Activated T-cell treated with anti-CD3 and anti-CD28 coated beads, Interleukin-2, amount 50 U/mL, for 48 hours (primary cell): ENCODE data around the gene EML6.

Source experiments
- DNase-seq, 2 experiments: peaks; one replicate each; pipeline ENCODE4 v3.0.0-alpha.2; 2020

Gene EML6

DNA sequence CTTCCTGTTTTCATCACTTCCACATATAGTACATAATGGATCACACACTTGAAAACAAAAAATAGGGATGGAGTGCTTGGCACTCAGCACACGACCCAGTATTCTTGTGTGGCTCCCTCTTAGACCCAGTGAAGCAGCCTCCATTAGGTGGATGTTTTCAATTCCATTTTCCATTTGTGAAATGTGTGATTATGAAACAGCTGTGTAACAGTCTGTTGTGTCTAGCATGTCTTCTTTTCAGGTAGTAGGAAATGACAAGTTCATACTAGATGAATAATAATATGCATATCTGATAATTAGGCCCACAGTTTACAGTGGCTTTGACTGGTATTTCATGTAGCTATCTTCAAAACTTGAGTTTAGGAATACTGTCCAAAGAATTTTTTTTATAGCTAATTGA is 35.5 kb downstream of the EML6 start:
- no peak for DNase-seq

DNA sequence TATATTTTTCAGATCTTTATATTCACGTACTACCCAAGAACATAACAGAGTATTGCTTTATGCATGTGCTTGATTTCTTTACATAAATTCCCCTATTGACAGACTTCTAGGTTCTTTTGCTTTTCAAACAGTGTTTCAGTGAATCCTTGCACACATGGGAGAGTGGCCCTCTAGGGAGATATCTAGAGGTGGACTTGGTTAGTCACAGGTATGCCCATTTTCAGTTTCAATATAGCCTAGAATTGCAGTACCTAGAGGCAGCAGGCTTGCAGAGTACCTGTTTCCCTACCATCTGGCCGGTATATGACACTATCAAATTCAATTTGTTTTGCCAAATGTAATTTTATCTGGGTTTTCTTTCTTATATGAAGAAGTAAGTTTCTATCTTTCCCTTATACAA is 36.8 kb downstream of the EML6 start:
- no peak for DNase-seq

DNA sequence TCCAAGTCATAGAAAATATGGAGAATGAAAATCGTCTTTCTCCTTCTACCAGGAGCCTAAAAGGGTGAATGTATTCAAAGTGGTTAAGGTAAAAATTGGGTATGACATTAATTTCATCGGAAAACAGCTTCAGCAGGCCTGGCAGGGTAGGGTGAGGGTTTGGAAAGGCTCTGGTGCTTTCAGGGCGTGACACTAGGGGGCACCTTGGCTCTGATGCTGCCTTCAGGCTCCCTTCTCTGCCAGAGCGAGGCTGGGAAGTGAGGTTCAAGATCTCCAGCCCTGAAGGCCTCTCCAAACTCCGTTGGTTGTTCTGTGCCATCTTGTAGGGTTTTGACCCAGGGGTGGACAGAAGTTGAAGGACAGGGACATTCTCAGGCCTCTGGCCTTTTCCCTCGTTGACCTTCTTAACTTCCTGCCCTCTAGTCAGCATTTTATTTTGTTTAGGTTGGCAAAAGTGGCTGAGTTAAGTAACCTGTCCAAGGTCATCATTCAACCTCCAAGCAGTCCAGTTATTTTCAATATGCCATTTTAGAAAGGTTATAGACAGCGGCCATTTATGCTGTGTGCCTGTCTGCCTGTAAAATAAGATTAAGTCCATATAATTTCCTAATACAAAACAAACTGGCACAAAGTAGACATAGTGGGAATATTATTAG is 40.3 kb downstream of the EML6 start:
- DNase-seq: peak; percentile 23 to 35

GRCh38 chr2:54767921-54768320 is 44.5 kb downstream of the EML6 start:
- DNase-seq: no peak

DNA sequence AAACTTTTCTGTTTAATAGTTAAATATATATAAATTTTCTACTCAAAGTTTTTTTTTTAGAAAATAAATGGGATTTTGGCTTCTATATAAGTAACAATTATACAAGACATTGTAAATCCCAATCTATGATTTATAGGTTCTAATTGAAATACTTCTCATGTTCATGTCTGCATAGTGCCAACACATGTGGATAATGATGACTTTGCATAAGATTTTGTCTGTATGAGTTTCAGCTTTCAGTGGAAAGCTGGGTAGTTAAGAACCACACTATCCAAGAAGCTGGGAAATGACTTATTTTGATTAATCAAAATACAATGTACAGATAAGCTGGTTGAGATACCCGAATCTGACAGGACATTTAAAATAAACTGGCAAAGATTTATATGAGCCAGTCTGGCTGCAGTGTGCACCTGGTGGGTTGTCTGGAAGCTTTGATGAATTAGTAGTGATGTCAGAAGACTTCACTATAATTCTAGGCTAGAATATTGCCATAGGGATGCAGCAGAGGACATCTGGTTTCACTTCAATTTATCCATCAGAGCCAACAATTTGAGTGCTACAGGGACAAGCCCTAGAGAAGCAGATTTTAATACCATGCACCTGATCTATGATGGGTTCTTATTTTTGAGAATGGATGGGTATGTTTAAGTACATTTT is 45.4 kb downstream of the EML6 start:
- DNase-seq: no peak

DNA sequence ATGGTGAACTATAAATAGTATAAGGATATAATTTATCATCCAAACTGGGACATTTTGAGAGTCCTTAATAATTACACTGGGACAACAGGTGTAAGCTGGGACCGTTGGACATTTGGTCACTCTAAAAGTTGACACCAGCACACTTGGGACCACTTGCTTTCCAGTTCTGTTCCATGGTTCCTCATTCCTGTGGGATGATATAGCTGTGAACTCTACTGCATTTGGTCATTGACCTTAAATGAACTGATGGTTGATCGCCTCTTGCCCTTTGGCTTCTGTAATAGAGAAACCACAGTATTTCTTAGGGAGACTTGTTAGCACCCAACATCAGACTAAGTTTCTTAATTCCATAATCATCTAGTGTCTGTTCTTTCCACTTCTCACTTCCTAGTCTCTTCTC is 46.7 kb downstream of the EML6 start:
- DNase-seq: no peak

GRCh38 chr2:54770676-54771075 is 47.2 kb downstream of the EML6 start:
- DNase-seq: no peak

DNA sequence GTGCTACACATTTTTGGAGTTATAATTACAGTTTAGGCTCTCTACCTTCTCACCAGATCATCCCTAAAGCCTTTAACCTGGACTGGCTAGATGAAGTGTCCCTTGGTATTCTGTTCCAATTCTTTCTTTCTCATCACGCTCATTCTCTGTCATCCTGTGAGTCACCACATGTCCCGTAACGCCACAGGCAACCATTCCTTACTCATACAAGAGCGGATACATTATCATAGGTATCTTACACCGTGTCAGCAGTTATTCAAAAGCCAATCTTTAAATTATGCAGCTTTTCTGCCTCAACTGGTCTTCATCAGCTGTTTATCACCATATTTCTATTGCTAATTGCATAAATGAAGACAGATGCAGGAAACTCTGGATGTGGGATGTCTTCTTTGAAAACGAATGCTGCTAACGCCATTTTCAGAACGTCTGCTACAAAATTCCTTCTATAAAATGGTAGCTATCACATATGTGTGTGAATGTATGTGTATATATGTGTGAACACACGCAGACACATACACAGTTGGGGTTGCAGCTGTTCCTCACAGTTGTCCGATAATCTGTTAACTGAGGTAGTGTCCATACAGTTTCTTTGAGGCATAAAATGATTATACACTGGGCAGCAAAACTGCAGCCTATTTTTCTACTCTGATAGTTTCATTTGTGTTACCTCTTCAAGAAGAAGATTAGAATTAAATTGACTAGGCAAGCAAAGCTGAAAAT is 47.9 kb downstream of the EML6 start:
- no peak for DNase-seq

DNA sequence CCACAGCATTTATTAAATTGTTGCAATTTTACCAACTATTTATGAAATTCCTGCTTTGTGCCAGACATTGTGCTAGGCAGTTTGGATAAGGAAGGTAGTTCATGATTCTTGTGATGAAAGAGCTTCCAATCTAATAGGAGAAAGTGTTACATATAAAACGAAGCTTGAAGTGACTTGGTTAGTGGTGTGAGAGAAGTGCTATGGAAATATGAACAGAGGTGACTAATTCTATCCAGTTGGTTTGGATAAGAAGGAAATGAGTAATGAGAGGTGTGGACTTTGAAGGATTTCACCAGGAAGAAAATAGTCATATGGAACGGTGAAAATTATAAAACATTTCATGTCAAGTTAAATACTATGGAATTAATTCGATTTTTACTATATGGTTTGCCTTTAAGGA is 48.6 kb downstream of the EML6 start:
- DNase-seq: no peak

DNA sequence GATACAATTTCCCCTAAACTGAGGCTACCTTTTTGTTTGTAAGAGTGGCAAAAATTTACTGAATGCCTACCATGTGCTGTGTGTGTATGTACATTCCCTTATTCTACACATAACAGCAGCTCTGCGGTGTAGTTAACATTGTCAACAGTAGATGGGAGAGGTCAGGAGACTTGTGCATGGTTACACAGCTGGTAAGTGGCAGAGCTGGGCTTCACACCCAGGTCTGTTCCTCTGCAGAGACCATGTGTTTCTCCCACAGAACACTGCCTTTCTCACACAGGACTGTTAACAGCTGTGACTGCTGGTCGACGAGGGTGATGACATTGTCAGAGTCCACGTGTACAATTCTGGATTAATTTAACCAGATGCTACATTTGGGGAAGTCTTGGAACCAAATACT is 49.1 kb downstream of the EML6 start:
- no peak for DNase-seq

DNA sequence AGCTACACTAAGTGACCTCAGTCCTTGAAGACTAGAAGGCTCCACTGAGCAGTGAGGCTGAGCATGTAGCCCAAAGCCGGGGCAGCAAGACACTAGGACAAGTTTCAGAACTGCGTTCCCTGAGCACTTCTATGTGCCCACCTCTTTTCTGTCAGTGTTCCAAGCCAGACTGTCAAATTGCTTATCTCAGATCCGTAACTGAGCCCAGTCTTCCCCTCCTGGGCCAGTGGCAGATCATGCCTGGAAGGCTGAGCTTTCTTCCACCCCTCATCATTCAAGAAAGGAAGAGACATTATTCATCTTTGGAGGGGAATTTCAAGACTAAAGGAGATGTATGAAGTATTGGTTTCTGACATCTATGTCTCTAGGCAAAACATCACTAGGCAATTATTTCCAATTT is 49.8 kb downstream of the EML6 start:
- no peak for DNase-seq

- no peak for DNase-seq
Measured at GRCh38 chr2:54773838-54774237, 50.4 kb downstream of the EML6 start.

GRCh38 chr2:54775710-54776109 is 52.2 kb downstream of the EML6 start:
- no peak for DNase-seq

- no peak for DNase-seq
Measured at GRCh38 chr2:54776494-54776893, 53.0 kb downstream of the EML6 start.

DNA sequence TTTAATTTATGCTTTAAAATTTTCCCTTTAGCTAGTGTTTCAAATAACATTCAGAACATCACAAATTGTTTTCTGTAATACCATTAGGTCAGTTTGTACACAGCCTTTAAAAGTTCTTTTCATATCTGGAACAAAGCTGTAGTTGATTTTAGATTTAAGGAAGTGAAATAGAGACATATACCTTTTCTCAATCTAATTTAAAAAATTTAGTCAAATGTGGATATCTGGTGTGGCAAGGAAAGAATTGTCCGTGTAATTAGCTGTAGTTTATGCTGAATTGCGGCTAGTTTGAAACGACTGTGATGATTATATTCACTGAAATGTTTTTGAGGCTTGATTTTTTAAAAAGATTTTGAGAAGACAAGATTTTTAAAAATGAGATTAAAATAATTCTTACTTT is 59.9 kb downstream of the EML6 start:
- no peak for DNase-seq

DNA sequence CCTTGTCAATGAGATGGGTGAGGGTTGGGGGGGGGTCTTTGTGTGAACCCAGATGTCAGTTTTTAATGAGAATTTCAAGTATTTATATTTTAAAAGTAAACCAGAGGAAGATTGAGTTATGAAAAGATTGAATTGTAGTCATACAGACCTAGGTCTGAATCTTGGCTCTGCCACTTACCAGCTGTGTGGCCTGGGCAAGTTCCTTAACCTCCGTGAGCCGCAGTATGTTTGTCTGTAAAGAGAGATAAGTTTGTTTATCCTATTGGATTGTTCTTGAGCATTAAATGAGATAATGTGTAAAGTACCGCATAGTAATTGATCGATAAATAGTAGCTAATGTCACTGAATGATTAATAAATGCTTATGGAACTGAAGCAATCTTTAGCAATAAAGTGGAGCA is 63.8 kb downstream of the EML6 start:
- no peak for DNase-seq

DNA sequence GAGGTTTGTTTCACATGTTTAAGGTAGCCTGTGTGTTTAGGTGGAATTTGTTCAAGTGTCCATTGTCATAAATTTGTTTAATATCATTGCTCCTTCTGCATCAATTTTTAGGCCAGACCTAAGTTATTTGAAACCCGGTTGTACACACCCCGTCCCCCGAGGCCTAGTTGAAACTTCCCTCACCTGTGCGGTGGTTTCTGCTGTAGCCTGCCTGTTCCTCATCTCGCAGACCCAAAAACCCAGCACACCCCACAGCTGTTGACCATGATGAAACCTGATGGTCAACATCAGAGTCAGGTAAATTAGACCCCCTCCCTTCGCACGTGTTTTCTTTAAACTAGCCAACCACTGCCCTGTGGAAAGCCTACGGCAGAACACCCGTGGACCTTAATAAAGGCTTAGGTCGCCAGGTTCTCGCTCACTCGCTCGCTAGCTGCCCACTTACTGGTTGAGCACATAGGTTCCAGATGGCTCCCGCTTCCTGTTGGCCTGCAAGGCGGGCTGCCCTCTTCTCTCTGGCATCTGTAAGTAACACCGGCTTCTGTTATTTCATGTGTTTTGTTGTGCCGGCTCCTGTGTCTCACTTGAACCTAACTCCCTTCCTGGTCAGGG is 64.4 kb downstream of the EML6 start:
- DNase-seq: no peak

DNA sequence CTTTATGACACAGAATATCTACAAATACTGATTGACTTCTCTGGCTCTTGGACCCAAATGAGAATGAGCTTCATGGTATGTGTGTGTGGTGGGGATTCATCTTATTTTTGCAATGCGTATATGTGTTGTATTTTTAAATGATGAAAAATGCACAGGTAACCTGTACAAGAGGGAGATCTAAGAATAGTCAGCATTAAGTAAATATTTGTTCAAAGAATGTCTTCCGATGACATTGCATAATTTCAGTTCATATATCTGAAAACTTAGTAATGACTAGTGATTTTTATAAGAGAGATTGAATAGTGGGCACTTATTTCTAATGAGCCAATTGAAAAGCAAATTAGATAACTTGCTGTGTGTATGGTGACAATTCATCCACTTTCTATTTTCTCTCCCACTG is 66.4 kb downstream of the EML6 start:
- no peak for DNase-seq

DNA sequence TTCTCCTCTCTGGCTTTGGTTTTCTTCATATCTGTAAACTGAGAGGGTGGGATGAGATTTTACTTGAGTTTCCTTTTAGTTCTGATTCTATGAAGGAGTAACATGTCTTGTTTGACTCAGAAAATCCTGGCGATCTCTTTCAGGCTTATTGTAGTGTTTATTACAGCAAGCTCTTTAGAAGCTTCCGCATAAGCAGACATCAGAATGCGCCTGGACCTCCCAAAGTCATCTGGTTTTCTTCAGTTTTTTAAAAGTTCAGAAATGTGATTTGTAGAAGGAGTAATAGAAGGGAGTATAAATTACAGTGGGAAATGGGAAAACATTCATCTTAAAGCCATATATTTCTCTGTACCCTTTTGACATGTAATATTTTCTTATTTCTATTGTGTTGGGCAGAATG is 68.4 kb downstream of the EML6 start:
- no peak for DNase-seq

- no peak for DNase-seq
Measured at GRCh38 chr2:54797307-54797706, 73.8 kb downstream of the EML6 start.

DNA sequence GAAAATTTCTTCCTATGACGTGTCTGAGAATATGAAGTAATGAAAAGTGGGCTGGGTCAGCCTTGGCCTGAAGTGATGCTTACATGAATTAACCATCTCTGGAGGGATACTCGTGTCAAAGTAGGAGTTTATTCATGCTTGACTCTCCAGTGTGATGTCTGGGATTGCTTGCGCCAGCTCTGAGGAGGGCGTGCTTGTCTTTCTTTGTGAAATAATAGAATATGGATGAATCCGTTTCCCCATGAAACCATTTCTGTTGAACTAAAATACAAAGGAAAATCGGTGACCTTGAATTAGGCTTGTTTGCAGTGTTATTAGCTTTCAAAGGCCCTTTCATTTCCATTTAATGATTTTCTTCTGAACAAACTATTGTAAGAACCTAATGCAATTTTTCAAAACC is 77.9 kb downstream of the EML6 start:
- no peak for DNase-seq

DNA sequence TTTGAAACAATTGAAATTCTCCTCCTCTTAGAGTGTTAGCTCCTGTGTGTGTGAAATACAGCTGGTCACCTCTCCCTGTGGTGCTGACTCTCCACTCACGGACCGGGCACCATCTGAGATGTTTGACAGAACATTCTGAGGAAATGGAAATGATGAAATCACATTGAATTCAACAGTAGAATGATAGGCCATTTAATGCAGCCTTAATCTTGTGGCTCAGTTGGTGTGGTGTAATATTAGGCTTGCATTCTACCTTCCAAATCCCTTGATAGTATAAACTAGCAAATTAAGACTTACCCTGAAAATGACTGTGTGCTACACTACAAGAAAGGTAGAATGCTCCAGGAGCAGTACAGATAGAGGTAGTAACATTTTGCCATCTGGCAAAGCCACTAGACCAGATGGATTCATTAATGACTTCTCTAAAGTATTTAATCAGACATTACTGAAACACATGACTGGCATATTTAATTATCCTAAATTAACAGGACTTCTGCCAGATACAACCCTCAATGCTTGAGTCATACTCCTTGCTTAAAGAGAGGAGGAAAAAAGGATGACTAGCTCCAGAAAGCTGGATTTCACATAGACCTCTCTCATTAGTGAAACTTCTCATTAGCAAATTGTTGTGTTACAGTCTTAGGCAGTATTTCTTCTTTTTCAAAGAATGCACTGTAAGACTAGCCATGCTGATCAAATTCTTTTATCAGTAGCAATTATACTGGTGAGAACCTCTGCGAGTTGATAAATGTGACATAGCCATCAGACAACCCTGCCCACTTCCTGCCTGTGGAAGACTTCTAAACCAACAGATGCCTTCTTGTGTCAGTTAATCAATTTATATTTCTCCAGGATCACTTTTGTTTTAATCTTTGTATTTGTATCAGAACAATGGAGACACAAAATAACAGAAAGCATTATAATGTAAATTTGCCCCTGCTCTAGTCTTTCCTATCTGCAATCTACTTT is 80.6 kb downstream of the EML6 start:
- no peak for DNase-seq

GRCh38 chr2:54805255-54805654 is 81.8 kb downstream of the EML6 start:
- DNase-seq: no peak
